HT-29 (cell line): Measurements from ENCODE around the gene AKAP7. TPM values are rescaled to one million over a fixed set of nuclear protein-coding genes. Genes with fewer than 3 reads are reported as not detected.

Source experiments
- total RNA-seq: library from RNA; depleted of rRNA; stranded (reverse); fragments of >200 nt; shearing (Covaris generic); gene quantifications from 2 replicates; pipeline ENCODE4 v1.2.3, GENCODE V29; 2014; rRNA removed

The AKAP7 gene
- total RNA-seq, 1 experiment from 2014 or later, result 3.8 TPM

Other genes starting within 250 kb of the AKAP7 start
- gene EPB41L2, start 72.2 kb upstream of the AKAP7 start, total RNA-seq, result 1.5 and 9.5 TPM in 2 replicates